Measurements from ENCODE around the gene RIMKLB. TPM values are rescaled to one million over a fixed set of nuclear protein-coding genes. Genes with fewer than 3 reads are reported as not detected.

RIMKLB gene
- total and polyA plus RNA-seq, 2 of the 8 experiments (the other 6 are each of a cell fraction or from before 2014, with no cell fraction given) = 37.8 to 78.2 TPM

GRCh38 chr12:8680533-8680932, 17.3 kb upstream of the RIMKLB start:
- no peaks in the 10 kb centered on the region for H3K36me3 ChIP-seq (ENCODE audit: control insufficient read depth in 2 of 4, insufficient read depth in 4 of 4, low read length in 3 of 4)
- H2BK5ac ChIP-seq (ENCODE audit: low read depth, low read length) = peak overlapping the region; percentile 38; the same call in 1 of the 2 replicates
- no peaks in the 10 kb centered on the region for H3K27me3 ChIP-seq (replicated peaks in 1 of 4; ENCODE audit: control insufficient read depth in 3 of 4, extremely low read depth in 1 of 4, insufficient read depth in 3 of 4, low read length in 3 of 4)
- no peak overlapping the region for H2AK5ac ChIP-seq (ENCODE audit: low read depth, low read length)
- TF ChIP-seq CTCF (IDR thresholded peaks at IDR 0.05; ENCODE audit: control extremely low read depth in 1 of 3, insufficient read depth in 1 of 3, low read depth in 1 of 3, low read length in 3 of 3) = peak in 2 of 3 experiments; percentile 29 to 48; a peak in 2 of 4 replicates
- peak; percentile 45 to 59 for TF ChIP-seq RAD21 (IDR thresholded peaks at IDR 0.05 in 1 of 2, conservative IDR thresholded peaks at IDR 0.05 in 1 of 2; ENCODE audit: low read depth in 2 of 2, low read length in 2 of 2)
- TF ChIP-seq CTBP2 (IDR thresholded peaks at IDR 0.05; ENCODE audit: borderline replicate concordance, insufficient read depth, insufficient read length, low read length) = no peak
- TF ChIP-seq EZH2 (IDR thresholded peaks at IDR 0.05; ENCODE audit: low read depth, low read length, severe bottlenecking) = no peak
- no peak for TF ChIP-seq CBX5 (IDR thresholded peaks at IDR 0.05; ENCODE audit: low read depth, low read length)
- H3K4ac ChIP-seq (replicated peaks; ENCODE audit: insufficient read length, low read depth, low read length) = no peak overlapping the region
- ChIA-PET CTCF (ENCODE audit: partially characterized antibody) (interaction anchor here (0.5 to 4.2 kb wide), 27 partner anchors 10 to 369 kb away, joined by 3 to 43 read pairs (median 6); partner anchors contain the start of gene A2ML1), POLR2A (ENCODE audit: partially characterized antibody) (interaction anchor here (0.6 to 1.7 kb wide), 8 partner anchors 17 to 232 kb away, joined by 3 to 10 read pairs (median 4); partner anchors contain the start of gene RIMKLB)
- H3K27ac ChIP-seq (ENCODE audit: low read depth, low read length) = no peak overlapping the region
- H4K8ac ChIP-seq (ENCODE audit: extremely low read depth, insufficient read depth, low read length) = no peak overlapping the region
- no peaks in the 10 kb centered on the region for H4K20me1 ChIP-seq (replicated peaks in 1 of 2; ENCODE audit: control insufficient read depth in 1 of 2, insufficient read depth in 2 of 2, low read length in 2 of 2)
- H3K4me1 ChIP-seq (replicated peaks in 1 of 4; ENCODE audit: control insufficient read depth in 3 of 4, insufficient read depth in 4 of 4, low read length in 3 of 4) = peaks cover 0 to 15% (median 11%) of the 10 kb centered on the region in 4 experiments; a peak in 6 of 7 replicates
- H3K79me1 ChIP-seq (ENCODE audit: low read depth, low read length) = no peaks in the 10 kb centered on the region
- no peaks in the 10 kb centered on the region for H3K79me2 ChIP-seq (ENCODE audit: control insufficient read depth in 1 of 2, insufficient read depth in 2 of 2, low read length in 2 of 2)
- no peak overlapping the region for H4K91ac ChIP-seq (replicated peaks; ENCODE audit: insufficient read length, low read length)
- WGBS, 2 experiments (ENCODE audit: extremely low coverage in 1 of 2, insufficient coverage in 1 of 2, insufficient read length in 1 of 2, insufficient replicate concordance in 2 of 2, low coverage in 1 of 2, low lambda C conversion rate in 2 of 2, missing lambda C conversion rate in 1 of 2) = 85% methylated on average over 9 of the region's 9 CpGs; no CpG with 5 or more reads in 1 of the 2 experiments
- FAIRE-seq (no peak), DNase-seq (ENCODE audit: low read depth in 1 of 2, low spot score in 2 of 2) (no peak)
- no peak overlapping the region for H3K9ac ChIP-seq (replicated peaks in 1 of 4; ENCODE audit: extremely low read depth in 1 of 4, low read depth in 3 of 4, low read length in 3 of 4)
- peak overlapping the region; percentile 87; the same call in 1 of the 2 replicates for H2BK12ac ChIP-seq (ENCODE audit: low read depth, low read length)
- no peak overlapping the region for H2BK15ac ChIP-seq (ENCODE audit: low read length)
- no peak overlapping the region for H4K5ac ChIP-seq (ENCODE audit: insufficient read length, low read depth, low read length)
- H2BK20ac ChIP-seq (ENCODE audit: low read length) = peak overlapping the region; percentile 93
- no peak overlapping the region for H3K56ac ChIP-seq (replicated peaks; ENCODE audit: insufficient read length, low read depth, low read length)
- no peak overlapping the region for H3K23ac ChIP-seq (ENCODE audit: insufficient read length)
- H3K4me3 ChIP-seq (ENCODE audit: extremely low read depth in 1 of 4, insufficient read depth in 2 of 4, low read depth in 3 of 4, low read length in 4 of 4) = no peak overlapping the region
- H3K4me2 ChIP-seq (ENCODE audit: insufficient read depth in 1 of 2, low read depth in 2 of 2, low read length in 2 of 2) = peak overlapping the region in 1 of 2 experiments; percentile 18; a peak in 1 of 4 replicates
- H3K14ac ChIP-seq (ENCODE audit: insufficient read length) = no peak overlapping the region
- H2BK120ac ChIP-seq (replicated peaks; ENCODE audit: low read depth, low read length) = no peak overlapping the region
- H2AFZ ChIP-seq (ENCODE audit: low read length) = no peak overlapping the region
- no peaks in the 10 kb centered on the region for H3K9me3 ChIP-seq (ENCODE audit: insufficient read depth in 2 of 2, low read depth in 1 of 2, low read length in 1 of 2)
- 0 out of 2 replicates have a peak overlapping the region, but pooled peaks have one; percentile 60 for H3K18ac ChIP-seq (ENCODE audit: extremely low read depth, low read length)
- H3K23me2 ChIP-seq (ENCODE audit: low read depth, low read length) = no peaks in the 10 kb centered on the region; the same call in 1 of the 2 replicates

Data from H1 (cell line).